H9 (cell line): ENCODE measurements around the gene CDH23. TPM values are rescaled to one million over a fixed set of nuclear protein-coding genes. Genes with fewer than 3 reads are reported as not detected.

Experiments used
- DNase-seq: peaks from one replicate; pipeline ENCODE4 v3.0.0-alpha.2; 2017
- H2AFZ ChIP-seq: one replicate; pipeline ENCODE4 v1.6.1; 2013; ENCODE audit warnings: mild to moderate bottlenecking, low read length, control low read depth, moderate library complexity
- H2AK5ac ChIP-seq: 2 replicates; pipeline ENCODE4 v1.6.1; 2013; ENCODE audit warnings: low read length, control low read depth, mixed read lengths; ENCODE audit not compliant: insufficient read length
- H2BK120ac ChIP-seq: one replicate; pipeline ENCODE4 v1.6.1; 2013; ENCODE audit warnings: low read depth, mild to moderate bottlenecking, low read length, control low read depth, inconsistent platforms; ENCODE audit not compliant: poor library complexity, severe bottlenecking
- H2BK12ac ChIP-seq: 2 replicates; pipeline ENCODE4 v1.6.1; 2013; ENCODE audit warnings: low read length, control low read depth, mixed read lengths, low read depth; ENCODE audit not compliant: insufficient read length
- H2BK15ac ChIP-seq: 2 replicates; pipeline ENCODE4 v1.6.1; 2013; ENCODE audit warnings: low read depth, low read length, control low read depth
- H2BK20ac ChIP-seq: one replicate; pipeline ENCODE4 v1.6.1; 2013; ENCODE audit warnings: low read depth, mild to moderate bottlenecking, low read length, control low read depth, inconsistent platforms; ENCODE audit not compliant: poor library complexity, severe bottlenecking
- H2BK5ac ChIP-seq: 2 replicates; pipeline ENCODE4 v1.6.1; 2013; ENCODE audit warnings: low read length, control low read depth, mixed read lengths; ENCODE audit not compliant: insufficient read length
- H3K14ac ChIP-seq: 2 replicates; pipeline ENCODE4 v1.6.1; 2013; ENCODE audit warnings: low read length, control low read depth; ENCODE audit not compliant: insufficient read depth
- H3K18ac ChIP-seq: 2 replicates; pipeline ENCODE4 v1.6.1; 2013; ENCODE audit warnings: low read depth, mild to moderate bottlenecking, mixed read lengths, low read length, control low read depth; ENCODE audit not compliant: insufficient read length
- H3K23ac ChIP-seq: 2 replicates; pipeline ENCODE4 v1.6.1; 2013; ENCODE audit warnings: low read length, control low read depth, mixed read lengths, low read depth; ENCODE audit not compliant: insufficient read length
- H3K23me2 ChIP-seq: 2 replicates; pipeline ENCODE4 v1.6.1; 2013; ENCODE audit warnings: low read depth, mild to moderate bottlenecking, mixed read lengths, low read length, control low read depth; ENCODE audit not compliant: insufficient read length, poor library complexity, severe bottlenecking
- H3K27ac ChIP-seq: 2 replicates; pipeline ENCODE4 v1.5.1; 2013; ENCODE audit warnings: low read length, control low read depth, mixed read lengths, low read depth; ENCODE audit not compliant: insufficient read length
- H3K27me3 ChIP-seq: 2 replicates; pipeline ENCODE4 v1.6.1; 2013; ENCODE audit warnings: low read length, control low read depth, inconsistent platforms; ENCODE audit not compliant: insufficient read depth
- H3K4ac ChIP-seq: 2 replicates; pipeline ENCODE4 v1.6.1; 2013; ENCODE audit warnings: low read depth, mild to moderate bottlenecking, control low read depth, inconsistent platforms, low read length, moderate library complexity
- H3K4me1 ChIP-seq: 2 replicates; pipeline ENCODE4 v1.6.1; 2013; ENCODE audit warnings: low read length, control low read depth, inconsistent platforms; ENCODE audit not compliant: insufficient read depth
- H3K4me2 ChIP-seq: 2 replicates; pipeline ENCODE4 v1.6.1; 2013; ENCODE audit warnings: low read length, control low read depth, mixed read lengths; ENCODE audit not compliant: insufficient read length, insufficient read depth
- H3K56ac ChIP-seq: 2 replicates; pipeline ENCODE4 v1.6.1; 2013; ENCODE audit warnings: low read depth, mild to moderate bottlenecking, mixed read lengths, low read length, control low read depth; ENCODE audit not compliant: insufficient read length
- H3K79me1 ChIP-seq: 2 replicates; pipeline ENCODE4 v1.6.1; 2013; ENCODE audit warnings: low read depth, mild to moderate bottlenecking, moderate library complexity, low read length, control low read depth, inconsistent platforms; ENCODE audit not compliant: insufficient read depth, poor library complexity, severe bottlenecking
- H3K79me2 ChIP-seq: 2 replicates; pipeline ENCODE4 v1.6.1; 2013; ENCODE audit warnings: low read length, control low read depth, inconsistent platforms; ENCODE audit not compliant: insufficient read depth
- H3K9ac ChIP-seq: 2 replicates; pipeline ENCODE4 v1.6.1; 2013; ENCODE audit warnings: low read length, control low read depth, mixed read lengths; ENCODE audit not compliant: insufficient read length; ENCODE audit errors: extremely low read depth
- H3K9me3 ChIP-seq: one replicate; pipeline ENCODE4 v1.6.1; 2013; ENCODE audit warnings: low read depth, low read length, inconsistent platforms; ENCODE audit not compliant: control insufficient read depth
- H3T11ph ChIP-seq: one replicate; pipeline ENCODE4 v1.6.1; 2013; ENCODE audit warnings: mild to moderate bottlenecking, low read length, control low read depth, inconsistent platforms
- H4K20me1 ChIP-seq: one replicate; pipeline ENCODE4 v1.6.1; 2013; ENCODE audit not compliant: control insufficient read depth, insufficient read length, insufficient read depth
- H4K5ac ChIP-seq: 2 replicates; pipeline ENCODE4 v1.6.1; 2013; ENCODE audit warnings: low read depth, mild to moderate bottlenecking, mixed read lengths, low read length, control low read depth; ENCODE audit not compliant: insufficient read length
- H4K8ac ChIP-seq: replicated peaks from 2 replicates; pipeline ENCODE4 v1.6.1; 2013; ENCODE audit warnings: low read length, control low read depth, mixed read lengths, low read depth; ENCODE audit not compliant: insufficient read length
- H4K91ac ChIP-seq: 2 replicates; pipeline ENCODE4 v1.6.1; 2013; ENCODE audit warnings: low read depth, mild to moderate bottlenecking, moderate library complexity, mixed read lengths, low read length, control low read depth; ENCODE audit not compliant: insufficient read length
- H3K27ac Mint-ChIP-seq, 3 experiments: 2 replicates in 2 of 3; 3 replicates in 1 of 3; pipeline ENCODE4 v1.8.0; 2020 to 2021; ENCODE audit warnings: mixed read lengths in 3 of 3, mild to moderate bottlenecking in 1 of 3, moderate library complexity in 1 of 3
- H3K27me3 Mint-ChIP-seq: 2 replicates; pipeline ENCODE4 v1.8.0; 2021; ENCODE audit warnings: low read depth, mild to moderate bottlenecking, moderate library complexity, mixed read lengths
- H3K36me3 Mint-ChIP-seq, 3 experiments: 2 replicates in 2 of 3; 3 replicates in 1 of 3; pipeline ENCODE4 v1.8.0; 2020 to 2021; ENCODE audit warnings: low read depth in 3 of 3, mixed read lengths in 3 of 3; ENCODE audit not compliant: insufficient read depth in 1 of 3
- H3K4me1 Mint-ChIP-seq, 2 experiments: 2 replicates each; pipeline ENCODE4 v1.8.0; 2020; ENCODE audit warnings: mixed read lengths in 2 of 2
- H3K4me3 Mint-ChIP-seq, 2 experiments: 2 replicates in 1 of 2; 3 replicates in 1 of 2; pipeline ENCODE4 v1.8.0; 2020 to 2021; ENCODE audit warnings: mild to moderate bottlenecking in 2 of 2, mixed read lengths in 2 of 2, moderate library complexity in 1 of 2
- H3K9me3 Mint-ChIP-seq, 2 experiments: 2 replicates in 1 of 2; 3 replicates in 1 of 2; pipeline ENCODE4 v1.8.0; 2020; ENCODE audit warnings: mild to moderate bottlenecking in 2 of 2, mixed read lengths in 2 of 2, moderate library complexity in 1 of 2
- WGBS: extraction: QIAGEN DNeasy Blood & Tissue Kit; methylation state at CpG from one replicate; pipeline ENCODE4 v1.1.7; 2013; ENCODE audit warnings: missing lambda C conversion rate, low lambda C conversion rate, mixed read lengths; ENCODE audit not compliant: insufficient read length; ENCODE audit errors: extremely low coverage; 5-methylcytosine and 5-hydroxymethylcytosine counted together
- total RNA-seq: library from RNA; stranded (reverse); gene quantifications from 2 replicates; pipeline ENCODE4 v1.2.1, GENCODE V29; 2021
- TF ChIP-seq, protein P1 (sequence below): fragments of 200-600 bp; sonication (generic); conservative IDR thresholded peaks from 3 replicates; pipeline ENCODE4 v1.8.0; 2021; ENCODE audit warnings: antibody characterized with exemption, mild to moderate bottlenecking

Gene CDH23
- total RNA-seq, 1 experiment from 2014 or later, result 2.1 TPM

DNA sequence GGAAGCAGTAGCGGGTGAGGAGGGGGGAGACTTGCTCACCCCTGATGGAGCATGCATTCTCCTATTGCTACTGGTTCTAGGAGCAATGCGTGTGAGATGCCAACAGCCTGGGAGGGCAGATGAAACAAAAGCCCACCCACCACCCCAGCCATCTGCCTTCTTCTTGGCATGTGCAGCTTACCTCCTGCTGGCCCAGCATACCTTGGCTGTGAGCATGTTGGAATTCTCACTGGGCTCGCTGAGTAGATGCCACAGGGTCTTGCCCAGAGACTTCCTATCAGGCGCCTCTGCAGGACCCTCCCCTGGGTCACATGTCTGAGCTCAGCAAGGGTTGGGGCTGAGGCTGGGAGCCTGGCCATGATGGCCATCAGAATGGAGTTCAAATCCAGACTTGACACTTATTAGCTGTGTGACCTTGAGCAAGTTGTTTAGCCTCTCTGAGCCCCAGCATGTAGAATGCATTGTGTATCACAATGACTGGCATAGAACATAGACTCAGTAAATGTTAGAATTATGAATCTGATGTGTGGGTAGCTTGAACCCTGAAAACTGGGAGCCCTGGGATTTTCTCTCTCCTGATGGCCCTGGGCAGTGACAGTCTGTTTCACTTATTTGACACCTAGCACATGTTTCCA is 38.2 kb downstream of the CDH23 start:
- peaks cover 6% of the 10 kb centered on the region for H3K27me3 Mint-ChIP-seq
- peaks cover 13 to 16% of the 10 kb centered on the region in 2 experiments for H3K4me1 Mint-ChIP-seq
- H3K9me3 ChIP-seq, result no peaks in the 10 kb centered on the region
- H2BK15ac ChIP-seq, result no peak overlapping the region
- H3K27me3 ChIP-seq, result no peaks in the 10 kb centered on the region
- H3K79me1 ChIP-seq, result no peaks in the 10 kb centered on the region
- H3K23me2 ChIP-seq, result peaks cover 3% of the 10 kb centered on the region
- H3K23ac ChIP-seq, result no peak overlapping the region
- H3T11ph ChIP-seq, result no peak overlapping the region
- H2AK5ac ChIP-seq, result no peak overlapping the region
- peak; percentile 25 for DNase-seq
- no peak overlapping the region for H4K5ac ChIP-seq
- TF ChIP-seq, protein P1, sequence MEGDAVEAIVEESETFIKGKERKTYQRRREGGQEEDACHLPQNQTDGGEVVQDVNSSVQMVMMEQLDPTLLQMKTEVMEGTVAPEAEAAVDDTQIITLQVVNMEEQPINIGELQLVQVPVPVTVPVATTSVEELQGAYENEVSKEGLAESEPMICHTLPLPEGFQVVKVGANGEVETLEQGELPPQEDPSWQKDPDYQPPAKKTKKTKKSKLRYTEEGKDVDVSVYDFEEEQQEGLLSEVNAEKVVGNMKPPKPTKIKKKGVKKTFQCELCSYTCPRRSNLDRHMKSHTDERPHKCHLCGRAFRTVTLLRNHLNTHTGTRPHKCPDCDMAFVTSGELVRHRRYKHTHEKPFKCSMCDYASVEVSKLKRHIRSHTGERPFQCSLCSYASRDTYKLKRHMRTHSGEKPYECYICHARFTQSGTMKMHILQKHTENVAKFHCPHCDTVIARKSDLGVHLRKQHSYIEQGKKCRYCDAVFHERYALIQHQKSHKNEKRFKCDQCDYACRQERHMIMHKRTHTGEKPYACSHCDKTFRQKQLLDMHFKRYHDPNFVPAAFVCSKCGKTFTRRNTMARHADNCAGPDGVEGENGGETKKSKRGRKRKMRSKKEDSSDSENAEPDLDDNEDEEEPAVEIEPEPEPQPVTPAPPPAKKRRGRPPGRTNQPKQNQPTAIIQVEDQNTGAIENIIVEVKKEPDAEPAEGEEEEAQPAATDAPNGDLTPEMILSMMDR, result no peak
- no peak overlapping the region for H3K4me2 ChIP-seq
- no CpG with 5 or more reads among the region's 4 CpGs for WGBS
- H2BK20ac ChIP-seq, result no peak overlapping the region
- H3K9ac ChIP-seq, result no peak overlapping the region
- no peak overlapping the region for H2BK12ac ChIP-seq
- no peak overlapping the region for H3K14ac ChIP-seq
- H3K18ac ChIP-seq, result no peak overlapping the region
- H3K4me1 ChIP-seq, result no peaks in the 10 kb centered on the region
- no peaks in the 10 kb centered on the region for H3K9me3 Mint-ChIP-seq
- no peak overlapping the region for H3K56ac ChIP-seq
- H2AFZ ChIP-seq, result no peak overlapping the region
- no peaks in the 10 kb centered on the region for H3K79me2 ChIP-seq
- H4K8ac ChIP-seq, result no peak overlapping the region
- no peaks in the 10 kb centered on the region for H3K36me3 Mint-ChIP-seq
- H4K91ac ChIP-seq, result no peak overlapping the region
- H2BK120ac ChIP-seq, result no peak overlapping the region
- H3K27ac Mint-ChIP-seq, result no peak overlapping the region
- no peak overlapping the region for H3K4ac ChIP-seq
- H3K27ac ChIP-seq, result no peak overlapping the region
- no peaks in the 10 kb centered on the region for H4K20me1 ChIP-seq
- H2BK5ac ChIP-seq, result no peak overlapping the region
- H3K4me3 Mint-ChIP-seq, result no peak overlapping the region
